GM19324 (cell line): ENCODE results near the gene HMCN2.
"Not testable (repeated sequence)": the region's sequence is repeated elsewhere in the genome, so short reads cannot be mapped to it uniquely, and the experiment has no call there.

ENCODE experiments used
- ATAC-seq: cut with Tn5 transposase; IDR thresholded peaks from one replicate; pipeline ENCODE4 v1.9.1; 2021; ENCODE audit warnings: mild to moderate bottlenecking, moderate library complexity; ENCODE audit not compliant: unreplicated experiment, low FRiP score

HMCN2 gene

DNA sequence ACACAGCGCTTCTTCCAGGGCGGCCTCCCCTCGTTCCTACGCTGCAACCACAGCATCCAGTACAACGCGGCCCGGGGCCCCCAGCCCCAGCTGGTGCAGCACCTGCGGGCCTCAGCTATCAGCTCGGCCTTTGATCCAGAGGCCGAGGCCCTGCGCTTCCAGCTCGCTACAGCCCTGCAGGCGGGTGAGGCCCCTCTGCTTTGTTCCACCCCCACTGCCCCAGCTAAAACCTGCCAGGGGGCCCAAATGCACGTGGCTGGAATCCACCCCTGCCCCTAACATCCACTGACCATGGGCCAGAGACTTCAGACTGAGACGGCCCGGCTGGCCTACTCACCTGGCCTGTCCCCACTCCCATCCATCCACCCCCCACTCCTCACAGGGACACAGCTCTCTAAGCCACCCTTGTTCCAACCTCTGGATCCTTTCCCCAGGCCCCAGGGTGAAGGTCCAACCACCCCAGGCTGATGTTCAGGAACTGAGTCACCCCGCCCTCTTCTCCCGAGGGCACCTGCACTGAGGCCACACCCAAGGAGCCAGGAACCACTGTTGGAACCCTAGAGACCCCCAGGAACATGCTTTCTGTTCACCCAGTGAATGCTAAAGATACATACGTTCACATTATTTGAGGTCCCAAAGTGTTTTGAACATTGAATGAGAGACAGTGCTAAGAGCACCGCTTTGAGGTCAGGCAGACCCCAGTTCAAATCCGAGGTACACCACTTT, 160.3 kb downstream of the HMCN2 start:
- ATAC-seq = no peak

DNA sequence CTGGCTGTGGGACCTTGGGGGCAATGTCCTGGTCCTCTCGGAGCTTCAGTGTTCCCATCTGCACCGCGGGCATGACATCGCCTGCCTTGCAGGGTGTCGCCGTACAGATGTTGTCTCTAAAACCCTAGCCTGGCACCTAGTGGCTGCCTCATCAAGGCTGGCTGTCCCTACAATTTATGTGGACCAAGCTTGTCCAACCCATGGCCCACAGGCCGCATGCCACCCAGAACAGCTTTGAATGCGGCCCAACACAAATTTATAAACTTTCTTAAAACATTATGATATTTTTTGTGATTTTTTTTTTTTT, 160.9 kb downstream of the HMCN2 start:
- ATAC-seq = no peak

DNA sequence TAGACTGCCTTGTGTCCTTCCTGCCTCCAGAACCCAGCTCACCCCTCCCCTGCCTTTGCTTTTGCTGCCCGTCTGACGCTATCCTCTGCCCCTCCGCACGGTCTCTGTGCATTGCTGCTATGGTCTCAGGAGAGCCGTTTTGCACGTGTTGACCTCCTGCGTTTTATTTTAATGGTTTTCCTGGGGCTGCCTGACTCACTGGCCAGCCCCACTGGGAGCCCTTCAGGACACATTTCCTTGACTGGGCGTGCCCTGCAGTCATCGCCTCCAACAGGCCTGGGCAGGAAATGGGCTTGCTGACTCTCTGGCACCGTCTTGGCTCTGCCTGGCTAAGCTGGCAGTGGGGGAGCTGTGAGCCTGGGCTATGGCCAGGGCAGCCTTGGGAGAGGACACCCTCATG, 161.3 kb downstream of the HMCN2 start:
- no peak for ATAC-seq

DNA sequence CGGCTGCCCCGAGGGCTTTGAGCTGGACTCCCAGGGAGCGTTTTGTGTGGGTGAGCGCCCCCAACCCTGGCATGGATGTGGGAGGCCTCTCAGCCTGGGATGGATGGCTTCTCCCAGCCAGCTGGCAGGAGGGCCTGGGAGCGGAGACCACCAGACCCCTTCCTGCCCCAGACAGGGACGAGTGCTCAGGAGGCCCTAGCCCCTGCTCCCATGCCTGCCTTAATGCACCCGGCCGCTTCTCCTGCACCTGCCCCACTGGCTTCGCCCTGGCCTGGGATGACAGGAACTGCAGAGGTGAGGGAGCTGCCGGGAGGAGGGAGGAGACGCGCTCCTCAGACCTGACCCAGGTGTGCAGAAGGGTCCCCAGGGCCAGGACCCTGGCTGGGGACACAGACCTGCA, 161.8 kb downstream of the HMCN2 start:
- no peak for ATAC-seq

DNA sequence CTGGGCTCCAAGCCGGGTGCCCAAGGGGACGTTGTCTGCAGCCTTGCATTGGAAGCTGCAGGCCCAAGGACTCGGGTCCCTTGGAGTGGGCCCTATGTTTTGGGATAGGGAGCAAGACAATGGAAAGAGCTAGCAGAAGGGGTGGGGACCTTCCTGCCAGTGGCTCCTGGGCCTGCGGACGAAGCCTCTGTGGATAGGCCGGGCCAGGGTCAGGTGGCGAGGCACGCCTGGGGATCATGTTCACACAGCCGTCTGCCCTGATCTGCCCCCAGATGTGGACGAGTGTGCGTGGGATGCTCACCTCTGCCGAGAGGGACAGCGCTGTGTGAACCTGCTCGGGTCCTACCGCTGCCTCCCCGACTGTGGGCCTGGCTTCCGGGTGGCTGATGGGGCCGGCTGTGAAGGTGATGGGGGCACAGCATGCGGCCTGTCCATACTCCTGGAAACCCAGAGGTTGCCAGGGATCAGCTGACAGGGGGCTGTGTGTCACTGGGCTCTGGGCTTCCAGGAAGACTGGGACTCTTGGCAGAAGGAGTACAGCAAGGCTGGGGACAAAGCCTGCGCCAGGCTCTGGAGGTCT, 162.6 kb downstream of the HMCN2 start:
- no peak for ATAC-seq

DNA sequence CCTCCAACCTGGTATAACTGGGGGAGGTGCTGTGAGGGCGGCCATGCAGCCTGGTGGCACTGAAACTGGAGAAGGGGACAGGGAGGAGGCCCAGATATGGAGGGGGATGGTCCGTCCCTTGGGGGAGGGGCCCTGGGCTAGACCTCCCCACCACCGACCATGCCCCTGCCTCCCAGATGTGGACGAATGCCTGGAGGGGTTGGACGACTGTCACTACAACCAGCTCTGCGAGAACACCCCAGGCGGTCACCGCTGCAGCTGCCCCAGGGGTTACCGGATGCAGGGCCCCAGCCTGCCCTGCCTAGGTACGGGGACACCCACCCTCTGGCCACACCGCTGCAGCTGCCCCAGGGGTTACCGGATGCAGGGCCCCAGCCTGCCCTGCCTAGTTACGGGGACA, 163.8 kb downstream of the HMCN2 start:
- ATAC-seq = no peak

DNA sequence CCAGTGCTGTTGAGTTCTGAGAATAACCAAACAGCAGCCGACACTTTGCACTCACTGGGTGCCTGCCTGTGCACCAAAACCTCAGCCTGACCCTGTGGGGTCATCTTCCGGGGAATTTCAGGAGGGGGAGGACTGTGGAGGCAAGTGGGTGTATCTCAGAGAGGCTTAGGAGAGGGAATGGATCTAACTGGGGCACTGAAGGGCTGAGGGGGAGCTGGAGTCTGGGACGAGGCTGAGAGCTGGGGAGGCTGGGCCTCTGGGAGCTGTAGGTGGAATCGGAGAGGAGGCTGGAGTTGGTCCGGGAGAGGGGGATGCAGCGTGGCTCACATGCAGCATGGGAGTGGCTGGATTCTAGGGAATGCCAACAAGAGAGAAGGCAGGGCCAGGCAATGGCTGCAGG, 164.3 kb downstream of the HMCN2 start:
- ATAC-seq = no peak

DNA sequence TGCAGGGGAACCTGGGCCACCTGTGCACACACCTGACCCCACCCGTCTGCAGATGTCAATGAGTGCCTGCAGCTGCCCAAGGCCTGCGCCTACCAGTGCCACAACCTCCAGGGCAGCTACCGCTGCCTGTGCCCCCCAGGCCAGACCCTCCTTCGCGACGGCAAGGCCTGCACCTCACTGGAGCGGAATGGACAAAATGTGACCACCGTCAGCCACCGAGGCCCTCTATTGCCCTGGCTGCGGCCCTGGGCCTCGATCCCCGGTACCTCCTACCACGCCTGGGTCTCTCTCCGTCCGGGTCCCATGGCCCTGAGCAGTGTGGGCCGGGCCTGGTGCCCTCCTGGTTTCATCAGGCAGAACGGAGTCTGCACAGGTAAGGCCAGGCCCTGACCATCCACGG, 164.7 kb downstream of the HMCN2 start:
- ATAC-seq = no peak

DNA sequence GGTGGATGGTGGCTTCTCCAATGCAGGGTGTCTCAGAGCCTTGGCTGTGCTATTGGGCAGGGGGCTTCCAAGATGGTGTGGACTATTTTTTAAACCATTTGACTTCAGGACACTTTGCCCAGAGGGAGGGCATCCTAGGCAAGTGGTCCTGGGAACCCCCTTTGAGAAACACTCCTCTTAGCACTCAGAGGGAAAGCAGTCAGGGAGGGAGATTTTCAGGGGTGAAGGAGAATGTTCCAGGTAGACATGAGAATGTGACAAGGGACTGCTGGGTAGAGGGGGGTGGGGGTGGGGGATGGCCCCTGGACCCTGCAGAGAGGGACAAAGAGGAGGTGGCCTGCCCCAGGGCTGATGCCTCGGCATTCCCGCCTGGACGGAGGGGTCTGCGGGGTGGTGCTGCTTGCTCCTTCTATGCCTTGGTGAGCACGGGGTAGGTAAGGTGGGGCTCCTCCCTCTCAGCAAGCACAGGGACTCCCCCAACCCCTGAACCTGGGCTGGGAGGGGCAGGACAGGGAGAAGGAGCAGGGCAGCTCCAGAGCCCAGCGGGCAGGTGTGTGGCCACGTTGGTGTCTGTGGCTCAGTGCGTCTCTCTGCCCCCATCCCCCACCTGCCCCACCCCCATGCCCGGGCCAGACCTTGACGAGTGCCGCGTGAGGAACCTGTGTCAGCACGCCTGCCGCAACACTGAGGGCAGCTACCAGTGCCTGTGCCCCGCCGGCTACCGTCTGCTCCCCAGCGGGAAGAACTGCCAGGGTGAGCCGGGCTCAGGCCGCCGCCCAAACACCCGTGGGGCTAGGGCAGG, 165.4 kb downstream of the HMCN2 start:
- ATAC-seq = no peak

DNA sequence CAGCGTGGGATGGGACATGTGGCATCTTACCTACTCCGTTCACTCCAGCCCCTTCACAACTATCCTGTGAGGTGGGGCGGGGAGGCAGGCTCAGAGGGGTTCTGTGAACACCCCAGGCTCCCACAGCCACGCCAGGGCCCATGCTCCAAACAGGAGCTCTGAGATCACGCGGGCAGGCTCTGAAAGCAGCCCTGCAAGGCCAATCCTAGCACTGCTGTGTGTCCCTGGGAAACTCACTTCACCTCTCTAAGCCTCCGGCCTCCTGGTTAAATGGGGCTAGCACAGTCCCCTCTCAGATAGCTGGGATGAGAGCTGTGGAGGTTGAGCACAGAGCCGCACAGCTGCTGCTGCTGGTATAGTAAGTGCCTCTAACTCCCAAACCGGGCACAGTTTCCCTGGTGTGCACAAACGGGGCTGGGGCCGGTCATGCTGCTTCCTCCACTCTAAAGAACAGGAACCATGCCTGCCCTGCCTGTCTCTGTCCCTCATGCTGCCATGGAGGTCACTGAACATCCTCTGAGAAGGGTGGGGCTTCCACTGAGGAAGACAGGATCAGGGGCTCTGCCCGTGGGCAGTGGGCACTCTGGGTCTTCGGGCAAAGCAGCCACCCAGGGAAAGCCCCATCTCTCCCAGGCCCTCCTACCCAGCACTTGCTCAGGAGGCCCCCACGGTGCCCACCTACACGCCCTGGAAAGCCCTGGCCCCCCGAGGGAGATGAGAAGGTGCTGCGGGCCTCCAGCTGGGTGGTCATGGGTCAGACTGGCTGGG, 166.2 kb downstream of the HMCN2 start:
- no peak for ATAC-seq

DNA sequence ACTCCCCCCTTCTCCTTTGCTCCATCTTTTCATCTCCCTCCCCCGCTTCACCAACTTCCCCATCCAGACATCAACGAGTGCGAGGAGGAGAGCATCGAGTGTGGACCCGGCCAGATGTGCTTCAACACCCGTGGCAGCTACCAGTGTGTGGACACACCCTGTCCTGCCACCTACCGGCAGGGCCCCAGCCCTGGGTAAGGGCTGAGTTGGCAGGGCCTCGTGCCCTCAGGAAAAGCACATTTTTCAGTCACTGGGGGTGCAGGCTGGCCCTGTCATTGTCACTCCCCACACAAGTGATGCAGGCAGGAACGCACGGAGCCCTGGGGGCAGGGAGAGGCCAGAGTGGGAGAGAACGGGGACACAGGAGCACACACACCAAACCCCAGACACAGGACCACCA, 166.8 kb downstream of the HMCN2 start:
- ATAC-seq = no peak

DNA sequence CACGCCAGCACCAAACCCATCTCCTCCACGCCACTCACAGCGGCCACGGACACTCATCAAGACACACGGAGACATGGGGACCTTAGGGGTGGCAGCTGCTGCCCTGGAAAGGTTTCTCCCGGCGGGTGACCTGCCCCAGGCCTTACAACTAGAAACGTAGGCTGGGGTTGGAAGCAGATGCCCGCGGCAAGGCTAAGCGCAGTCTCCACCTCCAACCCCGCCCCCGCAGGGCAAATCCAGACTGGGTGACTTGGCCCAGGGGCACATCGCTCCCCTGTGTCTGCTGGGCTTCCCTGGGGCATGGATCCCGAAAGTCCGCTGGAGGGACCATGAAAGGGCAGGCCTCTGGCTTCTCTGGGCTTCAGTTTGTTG, 167.2 kb downstream of the HMCN2 start:
- no peak for ATAC-seq

DNA sequence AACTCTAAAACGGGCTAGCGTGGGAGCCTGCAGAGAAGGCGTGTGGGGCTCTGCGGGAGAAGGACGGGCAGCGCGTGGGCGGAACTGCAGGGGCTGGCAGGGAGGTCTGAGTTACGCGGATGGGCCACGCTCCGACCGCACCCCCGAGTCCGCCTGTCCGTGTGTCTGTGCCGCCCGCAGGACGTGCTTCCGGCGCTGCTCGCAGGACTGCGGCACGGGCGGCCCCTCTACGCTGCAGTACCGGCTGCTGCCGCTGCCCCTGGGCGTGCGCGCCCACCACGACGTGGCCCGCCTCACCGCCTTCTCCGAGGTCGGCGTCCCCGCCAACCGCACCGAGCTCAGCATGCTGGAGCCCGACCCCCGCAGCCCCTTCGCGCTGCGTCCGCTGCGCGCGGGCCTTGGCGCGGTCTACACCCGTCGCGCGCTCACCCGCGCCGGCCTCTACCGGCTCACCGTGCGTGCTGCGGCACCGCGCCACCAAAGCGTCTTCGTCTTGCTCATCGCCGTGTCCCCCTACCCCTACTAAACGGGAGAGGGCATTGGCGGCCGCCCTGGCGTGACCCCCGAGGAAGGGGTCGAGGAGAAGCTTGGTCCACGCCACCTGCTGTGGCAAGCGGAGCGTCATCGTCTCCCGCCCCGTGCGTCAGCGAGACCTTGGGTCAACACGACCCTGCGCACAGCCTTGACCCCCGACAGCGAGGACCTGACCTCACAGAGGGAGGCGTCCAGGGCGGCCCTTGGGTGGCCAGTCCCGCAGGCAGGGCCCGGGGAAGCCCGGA, 167.8 kb downstream of the HMCN2 start:
- ATAC-seq = no peak

DNA sequence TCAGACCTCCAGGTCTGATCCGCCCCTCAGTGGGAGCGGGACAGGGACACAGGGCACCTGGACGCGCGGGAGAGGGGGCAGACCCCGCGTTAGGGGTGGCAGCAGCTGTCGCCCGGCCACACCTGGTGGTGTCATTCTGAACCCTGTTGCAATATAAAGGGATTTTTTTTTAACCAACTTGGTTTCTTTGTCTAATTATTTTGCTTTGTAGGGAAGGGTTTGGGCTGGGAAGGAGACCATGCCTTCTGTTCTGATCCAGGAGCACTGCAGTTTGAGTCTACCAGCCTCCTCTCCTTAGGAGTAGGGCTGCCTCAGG, 168.3 kb downstream of the HMCN2 start:
- ATAC-seq = no peak

DNA sequence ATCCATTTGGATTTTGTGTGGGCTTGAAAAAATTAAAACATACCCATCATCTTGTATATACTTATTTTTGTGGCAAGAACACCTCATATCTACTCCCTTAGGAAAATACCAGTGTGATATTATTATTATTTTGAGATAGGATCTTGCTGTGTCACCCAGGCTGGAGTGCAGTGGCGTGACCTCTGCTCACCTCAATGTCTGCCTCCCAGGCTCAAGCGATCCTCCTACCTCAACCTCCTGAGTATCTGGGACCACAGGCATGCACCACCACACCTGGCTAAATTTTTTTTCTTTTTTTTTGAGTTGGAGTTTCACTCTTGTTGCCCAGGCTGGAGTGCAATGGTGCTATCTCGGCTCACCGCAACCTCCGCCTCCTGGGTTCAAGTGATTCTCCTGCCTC, 169.1 kb downstream of the HMCN2 start:
- not testable (repeated sequence) for ATAC-seq

DNA sequence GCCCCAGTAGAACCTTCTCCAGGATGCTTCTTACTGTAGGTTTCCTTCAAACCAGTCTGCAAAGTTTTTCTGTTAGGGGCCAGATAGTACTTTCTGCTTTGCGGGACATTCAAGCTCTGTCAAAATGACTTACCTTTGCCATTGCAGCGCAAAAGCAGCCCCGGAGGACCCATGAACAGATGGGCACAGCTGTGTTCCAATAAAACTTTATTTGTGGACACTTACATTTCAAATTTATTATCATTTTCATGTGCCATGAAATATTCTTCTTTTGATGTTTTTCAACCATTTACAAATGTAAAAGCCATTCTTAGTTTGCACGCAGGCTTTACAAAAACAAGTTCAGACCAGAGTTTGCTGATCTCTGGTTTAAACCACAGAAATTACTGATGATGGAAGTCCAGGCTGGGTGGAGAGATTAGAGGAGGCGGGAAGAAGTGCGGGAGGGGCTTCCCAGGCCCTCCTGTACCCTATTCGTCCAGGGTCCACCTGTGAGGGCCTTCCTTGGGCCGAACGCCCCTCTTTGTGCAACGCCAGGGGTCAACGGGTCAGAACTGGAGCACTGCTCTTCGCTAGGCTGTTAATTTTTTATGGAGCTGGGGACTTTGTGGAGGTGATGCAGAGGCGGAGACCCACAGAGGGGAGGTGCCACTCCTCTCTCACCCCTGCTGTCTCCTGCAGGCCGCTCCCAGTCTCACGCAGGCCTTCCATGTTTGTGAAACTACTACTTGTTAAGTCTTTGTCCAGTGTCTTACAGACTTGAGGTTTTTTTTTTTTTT, 171.6 kb downstream of the HMCN2 start:
- ATAC-seq = no peak

DNA sequence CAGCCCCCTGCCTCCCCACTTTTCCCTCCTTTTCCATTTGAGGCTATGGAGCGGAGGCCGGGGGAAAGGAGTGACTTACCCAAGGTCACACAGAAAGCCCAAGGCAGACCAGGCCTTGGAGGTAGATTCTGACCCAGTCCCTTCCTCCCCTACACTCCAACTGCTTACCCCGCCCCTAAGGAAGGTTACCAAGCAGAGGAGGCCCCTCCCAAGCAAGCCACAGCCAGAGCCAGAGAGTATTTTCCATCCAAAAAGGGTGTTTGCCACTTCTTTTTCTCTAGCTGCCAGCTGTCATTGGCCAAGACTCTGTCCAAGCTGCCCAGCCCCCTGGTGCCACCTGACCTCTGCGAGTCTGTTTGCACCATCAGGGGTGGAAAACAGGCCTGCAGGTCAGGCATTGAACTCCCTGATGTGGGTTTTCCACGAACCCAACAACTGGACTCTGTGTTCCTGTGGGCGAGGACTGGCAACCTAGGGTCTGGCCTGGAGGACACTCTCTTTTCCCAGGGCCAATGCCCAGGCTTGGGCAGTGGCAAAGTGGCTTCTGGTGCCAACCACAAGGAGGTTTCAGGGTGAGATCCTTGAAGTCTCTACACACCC, 172.9 kb downstream of the HMCN2 start:
- no peak for ATAC-seq

DNA sequence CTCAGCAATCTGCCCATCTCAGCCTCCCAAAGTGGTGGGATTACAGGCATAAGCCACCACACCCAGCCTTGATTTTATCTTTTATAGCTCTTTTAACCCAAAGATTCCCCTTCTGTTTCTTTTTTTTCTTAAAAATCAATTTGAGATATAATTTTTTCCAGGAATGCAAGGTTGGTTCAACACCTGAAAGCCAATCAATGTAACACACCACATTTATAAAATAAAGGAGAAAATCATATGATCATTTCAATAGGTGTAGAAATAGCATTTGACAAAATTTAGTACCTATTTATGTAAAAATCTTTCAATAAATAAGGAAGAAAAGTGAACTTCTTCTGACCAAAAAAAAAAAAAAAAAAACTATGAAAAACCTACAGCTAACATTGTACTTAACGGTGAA, 175.5 kb downstream of the HMCN2 start:
- no peak for ATAC-seq

DNA sequence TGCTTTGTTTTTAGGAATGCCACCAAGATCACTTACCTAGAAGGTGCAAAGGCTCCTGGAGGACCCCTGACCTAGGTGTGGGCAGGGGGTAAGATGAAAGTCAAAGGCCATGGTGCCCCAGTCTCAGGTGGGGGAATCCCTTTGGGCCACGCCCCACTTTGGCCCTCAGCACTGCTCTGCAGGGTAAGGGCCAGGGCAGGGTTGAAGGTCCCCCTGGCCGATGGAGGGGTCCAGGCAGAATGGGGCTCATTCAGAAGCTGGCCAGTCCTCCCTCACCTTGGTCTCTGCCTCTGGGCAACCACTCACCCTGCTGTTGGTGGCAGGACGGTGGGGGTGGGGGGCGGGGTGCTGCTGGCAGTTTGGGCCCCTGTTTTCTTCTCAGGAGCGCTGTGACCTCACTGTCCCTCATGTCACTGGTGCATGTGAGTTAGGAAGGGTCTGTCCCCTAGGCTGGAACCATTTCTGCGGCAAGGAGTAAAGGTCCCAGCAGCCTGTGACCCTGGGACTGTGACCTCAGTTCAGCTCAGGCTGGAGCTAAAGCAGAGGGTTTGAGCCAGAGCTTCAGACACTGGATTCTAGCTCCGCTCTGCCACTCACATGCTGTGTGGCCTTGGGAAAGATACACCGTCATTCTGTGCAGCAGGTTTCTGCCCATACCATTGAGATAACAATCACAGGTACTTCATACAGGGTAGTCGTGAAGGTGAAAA, 177.3 kb downstream of the HMCN2 start:
- no peak for ATAC-seq
